ENCODE measurements around the gene C1QL4. TPM values are rescaled to one million over a fixed set of nuclear protein-coding genes. Genes with fewer than 3 reads are reported as not detected.

Gene C1QL4
- total and polyA plus RNA-seq, 9 of the 15 experiments (the other 6 are each of a cell fraction or from before 2014, with no cell fraction given): 0.08 to 2.1 (median 0.31) TPM

- TF ChIP-seq HMGXB4 (CRISPR knock-in tag; IDR thresholded peaks at IDR 0.05) (no peak), ZNF24 (IDR thresholded peaks at IDR 0.05) (no peak), KAT8 (IDR thresholded peaks at IDR 0.05; ENCODE audit: low read depth) (no peak), DMBX1 (CRISPR knock-in tag; IDR thresholded peaks at IDR 0.05; ENCODE audit: borderline replicate concordance) (no peak), LEF1 (IDR thresholded peaks at IDR 0.05) (no peak), ZNF512 (tag; IDR thresholded peaks at IDR 0.05) (no peak), TCF15 (CRISPR knock-in tag; IDR thresholded peaks at IDR 0.05) (no peak), BRD4 (IDR thresholded peaks at IDR 0.05) (no peak), SMARCB1 (IDR thresholded peaks at IDR 0.05; ENCODE audit: insufficient read length, low read depth) (no peak), JUNB (CRISPR knock-in tag; conservative IDR thresholded peaks at IDR 0.05) (no peak), ZSCAN29 (IDR thresholded peaks at IDR 0.05) (no peak), HDAC1 (IDR thresholded peaks at IDR 0.05) (no peak), WHSC1 (IDR thresholded peaks at IDR 0.05; ENCODE audit: low read length) (no peak), EGR1 (conservative IDR thresholded peaks at IDR 0.05) (peak; percentile 97), BRD9 (IDR thresholded peaks at IDR 0.05; ENCODE audit: low read depth, partially characterized antibody) (no peak), ZNF217 (CRISPR knock-in tag; IDR thresholded peaks at IDR 0.05) (no peak), SMAD4 (CRISPR knock-in tag; conservative IDR thresholded peaks at IDR 0.05) (no peak), TCF7L2 (IDR thresholded peaks at IDR 0.05; ENCODE audit: low read depth, low read length) (no peak), NCOA4 (IDR thresholded peaks at IDR 0.05; ENCODE audit: partially characterized antibody) (no peak)
- TF ChIP-seq, protein P1, sequence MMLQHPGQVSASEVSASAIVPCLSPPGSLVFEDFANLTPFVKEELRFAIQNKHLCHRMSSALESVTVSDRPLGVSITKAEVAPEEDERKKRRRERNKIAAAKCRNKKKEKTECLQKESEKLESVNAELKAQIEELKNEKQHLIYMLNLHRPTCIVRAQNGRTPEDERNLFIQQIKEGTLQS (IDR thresholded peaks at IDR 0.05): no peak
- TF ChIP-seq, protein P1 (CRISPR knock-in tag; conservative IDR thresholded peaks at IDR 0.05): 0 out of 2 replicates have a peak, but pooled peaks have one; percentile 19
Measured at GRCh38 chr12:49336645-49337584, at the start of gene C1QL4 (continued).

Data from K562 (cell line).